ENCODE data around the gene ABCA4.

DNA sequence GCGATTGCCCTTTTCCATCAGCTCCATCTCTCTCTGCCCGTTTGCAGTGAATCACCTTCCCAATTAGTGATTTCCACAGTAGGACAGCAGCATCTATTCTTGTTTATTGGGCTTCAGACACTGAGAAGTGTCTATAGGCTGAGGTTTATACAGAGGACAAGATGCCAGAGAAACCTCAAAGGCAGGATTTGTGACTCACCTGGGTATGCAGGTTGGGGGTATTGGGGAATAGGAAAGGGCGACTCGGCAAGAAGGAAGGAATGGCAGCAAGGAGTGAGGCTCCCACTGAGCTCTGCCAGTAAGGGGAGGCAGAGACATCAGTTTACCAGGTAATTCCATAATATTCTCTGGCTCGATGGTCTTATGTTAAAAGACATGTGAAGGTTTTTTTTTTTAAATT, 25.3 kb upstream of the ABCA4 start:
- no peak for TF ChIP-seq EZH2 (IDR thresholded peaks at IDR 0.05; ENCODE audit: borderline replicate concordance, low read depth, low read length, severe bottlenecking)
- TF ChIP-seq, protein P1, sequence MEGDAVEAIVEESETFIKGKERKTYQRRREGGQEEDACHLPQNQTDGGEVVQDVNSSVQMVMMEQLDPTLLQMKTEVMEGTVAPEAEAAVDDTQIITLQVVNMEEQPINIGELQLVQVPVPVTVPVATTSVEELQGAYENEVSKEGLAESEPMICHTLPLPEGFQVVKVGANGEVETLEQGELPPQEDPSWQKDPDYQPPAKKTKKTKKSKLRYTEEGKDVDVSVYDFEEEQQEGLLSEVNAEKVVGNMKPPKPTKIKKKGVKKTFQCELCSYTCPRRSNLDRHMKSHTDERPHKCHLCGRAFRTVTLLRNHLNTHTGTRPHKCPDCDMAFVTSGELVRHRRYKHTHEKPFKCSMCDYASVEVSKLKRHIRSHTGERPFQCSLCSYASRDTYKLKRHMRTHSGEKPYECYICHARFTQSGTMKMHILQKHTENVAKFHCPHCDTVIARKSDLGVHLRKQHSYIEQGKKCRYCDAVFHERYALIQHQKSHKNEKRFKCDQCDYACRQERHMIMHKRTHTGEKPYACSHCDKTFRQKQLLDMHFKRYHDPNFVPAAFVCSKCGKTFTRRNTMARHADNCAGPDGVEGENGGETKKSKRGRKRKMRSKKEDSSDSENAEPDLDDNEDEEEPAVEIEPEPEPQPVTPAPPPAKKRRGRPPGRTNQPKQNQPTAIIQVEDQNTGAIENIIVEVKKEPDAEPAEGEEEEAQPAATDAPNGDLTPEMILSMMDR (IDR thresholded peaks at IDR 0.05; ENCODE audit: borderline replicate concordance, extremely low read depth, low read length, poor library complexity, severe bottlenecking) = no peak

Measured in DND-41 (cell line).